K562 (cell line): ENCODE results near the gene TRIP10. TPM values are rescaled to one million over a fixed set of nuclear protein-coding genes. Genes with fewer than 3 reads are reported as not detected.

Experiments used
- ARNT ChIP-seq, 2 experiments: fragments of 450-650 bp; IDR thresholded peaks; 2 replicates each; pipeline ENCODE4 v1.6.1; 2016; ENCODE audit warnings: mild to moderate bottlenecking in 1 of 2
- CSDE1 ChIP-seq, 2 experiments: fragments of 450-650 bp; IDR thresholded peaks; 2 replicates each; pipeline ENCODE4 v1.6.1; 2016; ENCODE audit warnings: mild to moderate bottlenecking in 1 of 2
- GATAD2A ChIP-seq: fragments of 450-650 bp; IDR thresholded peaks from 2 replicates; pipeline ENCODE4 v1.6.1; 2017
- RBFOX2 ChIP-seq: fragments of 200-400 bp; formaldehyde crosslinking; IDR thresholded peaks from 2 replicates; pipeline ENCODE4 v1.6.1; 2017; ENCODE audit warnings: low read depth, mild to moderate bottlenecking, low read length, moderate library complexity
- ZNF407 ChIP-seq: fragments of 450-650 bp; IDR thresholded peaks from 2 replicates; pipeline ENCODE4 v1.6.1; 2016; ENCODE audit warnings: low read depth
- polyA plus RNA-seq, 8 experiments: library from polyadenylated mRNA; depleted of rRNA in 4 of 8; stranded (reverse) in 5 of 8; unstranded in 3 of 8; fragments of >200 nt; fragmentation: Nextera tagmentation in 2 of 8; fragmentation: Illumina TruSeq in 1 of 8; extraction: Ambion mirVana in 2 of 8; extraction: Trizol in 1 of 8; gene quantifications; 2 replicates each; pipeline versions ENCODE4 v1.2.1 to v1.2.3, GENCODE V29; 2011 to 2014; ENCODE audit warnings: inconsistent platforms in 1 of 8, missing spikeins in 1 of 8
- total RNA-seq, 7 experiments: library from RNA; depleted of rRNA in 6 of 7; stranded (reverse); fragments of >200 nt in 6 of 7; fragmentation: Illumina TruSeq in 2 of 7; extraction: Trizol in 2 of 7; gene quantifications; 2 replicates each; pipeline versions ENCODE4 v1.2.1 to v1.2.3, GENCODE V29; 2011 to 2021; ENCODE audit warnings: low replicate concordance in 1 of 7

Gene TRIP10
- total and polyA plus RNA-seq, 9 of the 15 experiments (the other 6 are each of a cell fraction or from before 2014, with no cell fraction given) = 1.2 to 66.8 (median 36.1) TPM

- TF ChIP-seq ZNF407 (no peak), CSDE1 (IDR thresholded peaks at IDR 0.05) (no peak), RBFOX2 (0 out of 2 replicates have a peak, but pooled peaks have one; percentile 7), ARNT (IDR thresholded peaks at IDR 0.05) (no peak), GATAD2A (no peak)
These were observed 8.4 kb upstream of the TRIP10 start (continued) for GRCh38 chr19:6730941-6731670.
